Measurements from ENCODE around the gene TPCN2. TPM values are rescaled to one million over a fixed set of nuclear protein-coding genes. Genes with fewer than 3 reads are reported as not detected.

Gene TPCN2
- total and polyA plus RNA-seq, 3 experiments from 2014 or later, result 4.0 to 12.9 (median 12.3) TPM

GRCh38 chr11:69092263-69092662 is 43.5 kb downstream of the TPCN2 start:
- Mint-ChIP-seq H3K4me3 (no peak overlapping the region), H3K27me3 (no peaks in the 10 kb centered on the region), H3K4me1 (peaks cover 0 to 5% (median 2%) of the 10 kb centered on the region in 3 donors), H3K27ac (peak overlapping the region in 1 of 8 donors; percentile 79), H3K9me3 (no peaks in the 10 kb centered on the region), H3K36me3 (peaks cover 0 to 30% (median 8%) of the 10 kb centered on the region in 3 donors)
- Histone ChIP-seq H3K27me3 (ENCODE audit: insufficient read depth, low read length, poor library complexity, severe bottlenecking) (no peaks in the 10 kb centered on the region), H3K36me3 (ENCODE audit: insufficient read depth, low read length) (no peaks in the 10 kb centered on the region), H3K4me1 (ENCODE audit: insufficient read depth, low read length) (no peaks in the 10 kb centered on the region), H3K9me3 (ENCODE audit: low read length) (no peaks in the 10 kb centered on the region), H3K27ac (ENCODE audit: low read depth, low read length) (no peak overlapping the region), H3K4me3 (ENCODE audit: low read length) (no peak overlapping the region)
- POLR2A ChIA-PET, result no interaction called here
- CTCF ChIA-PET, result no interaction called here
- DNase-seq, result no peak

GRCh38 chr11:69093106-69093505 is 44.4 kb downstream of the TPCN2 start:
- DNase-seq, result no peak
- Mint-ChIP-seq H3K27me3 (no peaks in the 10 kb centered on the region), H3K4me1 (peaks cover 0 to 5% (median 2%) of the 10 kb centered on the region in 3 donors), H3K27ac (peak overlapping the region in 1 of 8 donors; percentile 5), H3K4me3 (no peak overlapping the region), H3K36me3 (peaks cover 0 to 22% (median 8%) of the 10 kb centered on the region in 3 donors), H3K9me3 (no peaks in the 10 kb centered on the region)
- ChIA-PET POLR2A (no interaction called here), CTCF (interaction anchor here (0.6 kb wide), 1 partner anchor 9 kb away, joined by 3 read pairs; no protein-coding TSS in a partner anchor)
- Histone ChIP-seq H3K27ac (ENCODE audit: low read depth, low read length) (no peak overlapping the region), H3K27me3 (ENCODE audit: insufficient read depth, low read length, poor library complexity, severe bottlenecking) (no peaks in the 10 kb centered on the region), H3K9me3 (ENCODE audit: low read length) (no peaks in the 10 kb centered on the region), H3K4me1 (ENCODE audit: insufficient read depth, low read length) (no peaks in the 10 kb centered on the region), H3K4me3 (ENCODE audit: low read length) (no peak overlapping the region), H3K36me3 (ENCODE audit: insufficient read depth, low read length) (no peaks in the 10 kb centered on the region)

DNA sequence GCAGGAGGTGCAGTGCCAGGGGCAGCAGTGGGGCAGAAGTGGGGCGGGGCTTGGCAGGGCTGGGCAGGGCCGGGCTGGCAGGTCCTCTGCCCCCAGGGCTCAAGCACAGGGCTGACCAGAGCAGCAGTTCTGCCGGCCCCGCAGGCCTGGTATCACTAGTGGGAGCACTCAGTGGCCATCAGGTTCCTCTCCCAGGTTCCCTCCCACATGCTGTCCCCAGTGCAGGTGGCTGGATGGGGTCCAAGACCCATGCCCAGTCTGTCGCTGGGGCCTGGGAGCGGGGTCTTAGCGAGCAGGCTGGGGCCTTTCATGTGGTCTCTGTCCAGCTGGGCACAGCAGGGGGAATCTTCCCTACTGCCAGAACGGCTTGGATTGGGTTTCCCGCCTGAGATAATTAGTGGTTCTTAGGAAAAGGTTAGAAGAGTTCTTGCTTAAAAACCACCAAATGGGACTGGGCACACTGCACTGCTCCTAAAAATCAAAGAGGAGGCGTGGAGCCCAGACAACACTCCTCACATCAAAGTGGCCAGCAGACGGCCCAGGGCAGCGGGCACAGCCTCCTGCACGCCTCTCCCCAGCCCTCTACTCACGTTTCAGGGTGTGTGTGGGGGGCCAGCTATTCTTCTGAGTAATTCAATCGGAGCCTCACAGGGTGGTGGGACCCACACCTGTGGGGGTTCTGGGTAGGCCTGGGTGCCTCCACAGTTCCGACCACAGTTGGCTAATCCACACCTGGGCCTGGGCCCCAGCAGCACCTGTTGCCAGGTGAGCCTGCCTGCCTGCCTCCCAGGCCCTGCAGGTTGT is 45.6 kb downstream of the TPCN2 start:
- no peaks in the 10 kb centered on the region for H3K27me3 Mint-ChIP-seq
- POLR2A ChIA-PET, result no interaction called here
- CTCF ChIA-PET, result no interaction called here
- H3K27ac Mint-ChIP-seq, result no peak overlapping the region
- H3K9me3 ChIP-seq (ENCODE audit: low read length), result no peaks in the 10 kb centered on the region
- no peaks in the 10 kb centered on the region for H3K9me3 Mint-ChIP-seq
- H3K27ac ChIP-seq (ENCODE audit: low read depth, low read length), result no peak overlapping the region
- DNase-seq, result no peak
- no peaks in the 10 kb centered on the region for H3K4me1 ChIP-seq (ENCODE audit: insufficient read depth, low read length)
- H3K4me3 ChIP-seq (ENCODE audit: low read length), result no peak overlapping the region
- no peak overlapping the region for H3K4me3 Mint-ChIP-seq
- H3K36me3 ChIP-seq (ENCODE audit: insufficient read depth, low read length), result no peaks in the 10 kb centered on the region
- no peaks in the 10 kb centered on the region for H3K27me3 ChIP-seq (ENCODE audit: insufficient read depth, low read length, poor library complexity, severe bottlenecking)
- H3K4me1 Mint-ChIP-seq, result no peaks in the 10 kb centered on the region
- H3K36me3 Mint-ChIP-seq, result peaks cover 0 to 17% (median 8%) of the 10 kb centered on the region in 3 donors

DNA sequence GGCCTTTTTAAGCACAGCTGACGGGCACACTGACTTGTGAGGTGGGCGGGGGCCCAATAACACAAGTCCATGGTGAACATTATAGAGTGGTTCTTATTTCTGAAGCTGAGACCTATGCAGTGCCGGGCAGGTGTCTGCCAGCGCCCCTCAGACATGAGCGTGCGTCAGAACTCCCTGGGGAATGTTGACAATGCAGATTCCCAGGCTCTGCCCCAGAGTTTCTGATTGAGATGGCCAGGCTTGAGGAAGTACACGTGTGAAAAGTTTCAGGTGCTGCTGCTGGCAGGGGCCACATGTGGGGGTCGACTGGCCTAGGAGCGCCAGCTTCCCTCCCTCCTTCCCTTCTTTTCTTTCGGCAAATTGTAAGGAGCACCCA is 46.2 kb downstream of the TPCN2 start:
- Histone ChIP-seq H3K4me3 (ENCODE audit: low read length) (no peak overlapping the region), H3K4me1 (ENCODE audit: insufficient read depth, low read length) (no peaks in the 10 kb centered on the region), H3K9me3 (ENCODE audit: low read length) (no peaks in the 10 kb centered on the region), H3K36me3 (ENCODE audit: insufficient read depth, low read length) (no peaks in the 10 kb centered on the region), H3K27me3 (ENCODE audit: insufficient read depth, low read length, poor library complexity, severe bottlenecking) (no peaks in the 10 kb centered on the region), H3K27ac (ENCODE audit: low read depth, low read length) (no peak overlapping the region)
- DNase-seq, result no peak
- no peak overlapping the region for H3K27ac Mint-ChIP-seq
- no peaks in the 10 kb centered on the region for H3K4me1 Mint-ChIP-seq
- no peaks in the 10 kb centered on the region for H3K27me3 Mint-ChIP-seq
- H3K36me3 Mint-ChIP-seq, result peaks cover 0 to 11% (median 8%) of the 10 kb centered on the region in 3 donors
- no peak overlapping the region for H3K4me3 Mint-ChIP-seq
- ChIA-PET CTCF (no interaction called here), POLR2A (no interaction called here)
- H3K9me3 Mint-ChIP-seq, result no peaks in the 10 kb centered on the region

DNA sequence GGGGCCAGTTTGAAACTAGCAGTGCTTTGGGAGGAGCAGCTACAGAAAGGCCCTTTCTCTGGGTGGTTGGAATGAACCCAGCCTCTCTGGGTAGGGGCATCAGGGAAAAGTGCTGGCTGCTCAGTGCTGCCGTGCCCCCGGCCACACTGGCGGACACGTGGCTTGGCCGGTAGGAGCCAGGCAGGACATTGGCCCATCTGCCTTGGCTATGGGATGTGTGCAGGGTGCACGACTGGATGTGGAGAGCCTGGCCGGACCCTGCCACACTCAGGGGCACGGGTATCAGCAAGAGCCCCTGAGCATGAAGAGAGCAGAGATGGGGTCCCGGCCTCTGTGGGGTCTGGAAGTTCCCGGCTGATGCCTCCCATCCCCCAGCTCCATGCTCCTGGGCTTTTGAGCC is 46.6 kb downstream of the TPCN2 start:
- ChIA-PET POLR2A (no interaction called here), CTCF (no interaction called here)
- H3K27me3 ChIP-seq (ENCODE audit: insufficient read depth, low read length, poor library complexity, severe bottlenecking), result no peaks in the 10 kb centered on the region
- Mint-ChIP-seq H3K27me3 (peaks cover 0 to 3% of the 10 kb centered on the region in 2 donors), H3K9me3 (no peaks in the 10 kb centered on the region), H3K36me3 (peaks cover 0 to 7% (median 5%) of the 10 kb centered on the region in 3 donors), H3K4me3 (no peak overlapping the region), H3K4me1 (no peaks in the 10 kb centered on the region), H3K27ac (no peak overlapping the region)
- no peaks in the 10 kb centered on the region for H3K4me1 ChIP-seq (ENCODE audit: insufficient read depth, low read length)
- DNase-seq, result no peak
- H3K36me3 ChIP-seq (ENCODE audit: insufficient read depth, low read length), result no peaks in the 10 kb centered on the region
- H3K9me3 ChIP-seq (ENCODE audit: low read length), result no peaks in the 10 kb centered on the region
- H3K4me3 ChIP-seq (ENCODE audit: low read length), result no peak overlapping the region
- H3K27ac ChIP-seq (ENCODE audit: low read depth, low read length), result no peak overlapping the region

DNA sequence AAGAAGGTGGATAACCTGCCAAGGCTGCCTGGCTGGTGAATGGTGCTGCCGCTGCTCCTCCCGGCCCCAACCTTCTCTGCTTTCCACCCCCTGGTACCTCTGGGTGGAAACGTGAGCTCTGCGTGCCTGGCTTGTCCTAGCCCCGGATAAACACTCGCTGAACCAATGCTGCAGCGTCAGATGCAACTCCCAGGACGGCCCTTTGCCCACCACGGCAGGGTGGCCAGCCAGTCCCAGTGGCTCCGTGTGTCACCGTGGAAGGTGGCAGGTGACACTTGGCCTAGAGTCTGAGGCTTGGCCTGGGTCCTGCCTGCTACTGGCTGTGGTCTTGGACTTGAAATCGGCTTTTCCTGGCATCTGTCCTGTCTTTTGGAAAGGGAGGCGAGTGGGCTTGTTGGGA is 47.7 kb downstream of the TPCN2 start:
- H3K27me3 Mint-ChIP-seq, result peaks cover 0 to 6% of the 10 kb centered on the region in 2 donors
- no peaks in the 10 kb centered on the region for H3K27me3 ChIP-seq (ENCODE audit: insufficient read depth, low read length, poor library complexity, severe bottlenecking)
- H3K27ac ChIP-seq (ENCODE audit: low read depth, low read length), result no peak overlapping the region
- ChIA-PET POLR2A (no interaction called here), CTCF (no interaction called here)
- DNase-seq, result no peak
- H3K4me1 ChIP-seq (ENCODE audit: insufficient read depth, low read length), result no peaks in the 10 kb centered on the region
- no peak overlapping the region for H3K4me3 Mint-ChIP-seq
- peaks cover 0 to 6% (median 4%) of the 10 kb centered on the region in 3 donors for H3K36me3 Mint-ChIP-seq
- H3K9me3 Mint-ChIP-seq, result no peaks in the 10 kb centered on the region
- no peaks in the 10 kb centered on the region for H3K9me3 ChIP-seq (ENCODE audit: low read length)
- H3K36me3 ChIP-seq (ENCODE audit: insufficient read depth, low read length), result no peaks in the 10 kb centered on the region
- no peak overlapping the region for H3K27ac Mint-ChIP-seq
- H3K4me1 Mint-ChIP-seq, result no peaks in the 10 kb centered on the region
- no peak overlapping the region for H3K4me3 ChIP-seq (ENCODE audit: low read length)

DNA sequence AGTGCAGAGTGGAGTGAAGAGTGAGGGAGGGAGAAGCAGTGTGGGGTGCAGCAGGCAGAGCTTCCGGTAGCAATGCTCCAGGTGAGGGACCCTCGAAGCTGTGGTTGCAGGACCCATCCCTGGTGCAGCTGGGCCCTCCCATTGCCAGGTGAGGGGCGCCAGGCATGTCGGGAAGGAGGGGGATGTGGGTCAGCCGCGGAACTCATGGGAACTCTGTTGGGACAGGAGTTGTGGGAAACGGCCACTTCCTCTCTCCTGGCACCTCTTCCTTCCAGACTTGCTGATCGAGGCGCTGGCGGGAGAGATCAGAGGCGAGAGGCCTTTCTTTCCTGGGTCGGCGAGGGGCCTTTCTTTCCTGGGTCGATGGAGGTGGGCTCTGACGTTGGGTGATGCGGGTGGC is 48.5 kb downstream of the TPCN2 start:
- DNase-seq, result no peak
- Mint-ChIP-seq H3K27ac (no peak overlapping the region), H3K4me1 (no peaks in the 10 kb centered on the region), H3K27me3 (peaks cover 0 to 6% of the 10 kb centered on the region in 2 donors), H3K4me3 (no peak overlapping the region), H3K9me3 (no peaks in the 10 kb centered on the region), H3K36me3 (peaks cover 0 to 4% (median 2%) of the 10 kb centered on the region in 3 donors)
- Histone ChIP-seq H3K4me3 (ENCODE audit: low read length) (no peak overlapping the region), H3K36me3 (ENCODE audit: insufficient read depth, low read length) (no peaks in the 10 kb centered on the region), H3K27me3 (ENCODE audit: insufficient read depth, low read length, poor library complexity, severe bottlenecking) (no peaks in the 10 kb centered on the region), H3K4me1 (ENCODE audit: insufficient read depth, low read length) (no peaks in the 10 kb centered on the region), H3K27ac (ENCODE audit: low read depth, low read length) (no peak overlapping the region), H3K9me3 (ENCODE audit: low read length) (no peaks in the 10 kb centered on the region)
- ChIA-PET POLR2A (no interaction called here), CTCF (no interaction called here)

DNA sequence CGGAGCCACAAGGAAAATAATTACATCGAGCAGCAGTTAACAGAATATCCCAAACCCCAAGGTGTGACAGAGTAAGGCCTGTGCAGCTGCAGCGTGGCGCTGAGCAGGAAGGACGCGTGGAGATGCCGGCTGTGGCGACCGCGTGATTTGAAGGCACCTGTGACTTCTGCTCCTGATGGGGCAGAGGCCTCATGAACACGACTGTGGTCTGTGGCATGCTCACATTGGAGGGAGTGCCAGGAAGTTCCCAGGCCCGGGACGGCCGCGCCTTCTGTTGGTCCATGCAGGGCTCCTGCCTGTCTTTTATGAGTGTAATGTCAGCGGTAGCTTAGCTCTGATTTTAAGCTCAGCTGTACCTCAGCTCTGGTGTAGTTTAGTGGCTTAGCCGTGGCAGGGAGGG is 50.4 kb downstream of the TPCN2 start:
- Mint-ChIP-seq H3K27ac (no peak overlapping the region), H3K9me3 (no peaks in the 10 kb centered on the region), H3K27me3 (peaks cover 3 to 16% of the 10 kb centered on the region in 2 donors), H3K36me3 (peaks cover 0 to 1% (median 0%) of the 10 kb centered on the region in 3 donors), H3K4me3 (no peak overlapping the region), H3K4me1 (no peaks in the 10 kb centered on the region)
- Histone ChIP-seq H3K4me1 (ENCODE audit: insufficient read depth, low read length) (no peaks in the 10 kb centered on the region), H3K4me3 (ENCODE audit: low read length) (no peak overlapping the region), H3K36me3 (ENCODE audit: insufficient read depth, low read length) (no peaks in the 10 kb centered on the region), H3K9me3 (ENCODE audit: low read length) (no peaks in the 10 kb centered on the region), H3K27ac (ENCODE audit: low read depth, low read length) (no peak overlapping the region), H3K27me3 (ENCODE audit: insufficient read depth, low read length, poor library complexity, severe bottlenecking) (no peaks in the 10 kb centered on the region)
- DNase-seq, result no peak
- POLR2A ChIA-PET, result no interaction called here
- CTCF ChIA-PET, result interaction anchor here (1.4 to 4.5 kb wide), 2 partner anchors 544 to 575 kb away, joined by 3 to 28 read pairs; no protein-coding TSS in a partner anchor
